B cell (primary cell): ENCODE measurements around the gene CSMD2.

Source experiments
- EZH2 ChIP-seq: IDR thresholded peaks from 2 replicates; pipeline ENCODE4 v1.6.1; 2012; ENCODE audit warnings: borderline replicate concordance, low read depth, mild to moderate bottlenecking, moderate library complexity, low read length; ENCODE audit not compliant: insufficient read depth, poor library complexity, severe bottlenecking
- TF ChIP-seq, protein P1 (sequence below): fragments of 200-600 bp; IDR thresholded peaks from one replicate; pipeline ENCODE4 v1.8.0; 2022; ENCODE audit warnings: antibody characterized with exemption, mild to moderate bottlenecking

DNA sequence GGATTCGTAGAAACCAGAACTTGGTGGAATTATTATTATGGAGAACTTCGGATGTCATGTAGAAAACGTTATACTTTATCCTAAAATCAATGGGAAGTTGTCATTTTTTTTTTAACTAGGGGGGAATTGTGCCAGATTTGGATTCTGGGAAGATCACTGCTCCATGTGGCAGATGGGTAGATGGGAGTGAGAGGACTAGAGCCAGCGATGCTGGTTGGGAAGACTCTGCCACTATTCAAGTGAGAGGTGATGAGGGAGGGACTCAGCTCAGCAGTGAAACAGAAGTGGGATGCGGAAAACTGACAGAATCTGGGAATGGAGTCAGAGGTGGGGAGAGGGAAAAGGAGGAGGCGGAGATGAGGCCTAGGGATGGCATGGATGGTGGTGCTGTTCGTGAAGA is 382.3 kb downstream of the CSMD2 start:
- TF ChIP-seq, protein P1, sequence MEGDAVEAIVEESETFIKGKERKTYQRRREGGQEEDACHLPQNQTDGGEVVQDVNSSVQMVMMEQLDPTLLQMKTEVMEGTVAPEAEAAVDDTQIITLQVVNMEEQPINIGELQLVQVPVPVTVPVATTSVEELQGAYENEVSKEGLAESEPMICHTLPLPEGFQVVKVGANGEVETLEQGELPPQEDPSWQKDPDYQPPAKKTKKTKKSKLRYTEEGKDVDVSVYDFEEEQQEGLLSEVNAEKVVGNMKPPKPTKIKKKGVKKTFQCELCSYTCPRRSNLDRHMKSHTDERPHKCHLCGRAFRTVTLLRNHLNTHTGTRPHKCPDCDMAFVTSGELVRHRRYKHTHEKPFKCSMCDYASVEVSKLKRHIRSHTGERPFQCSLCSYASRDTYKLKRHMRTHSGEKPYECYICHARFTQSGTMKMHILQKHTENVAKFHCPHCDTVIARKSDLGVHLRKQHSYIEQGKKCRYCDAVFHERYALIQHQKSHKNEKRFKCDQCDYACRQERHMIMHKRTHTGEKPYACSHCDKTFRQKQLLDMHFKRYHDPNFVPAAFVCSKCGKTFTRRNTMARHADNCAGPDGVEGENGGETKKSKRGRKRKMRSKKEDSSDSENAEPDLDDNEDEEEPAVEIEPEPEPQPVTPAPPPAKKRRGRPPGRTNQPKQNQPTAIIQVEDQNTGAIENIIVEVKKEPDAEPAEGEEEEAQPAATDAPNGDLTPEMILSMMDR: no peak
- no peak for TF ChIP-seq EZH2
